Measurements from ENCODE around the gene ITLN1.
"Not testable (repeated sequence)": the region's sequence is repeated elsewhere in the genome, so short reads cannot be mapped to it uniquely, and the experiment has no call there.

ITLN1 gene

DNA sequence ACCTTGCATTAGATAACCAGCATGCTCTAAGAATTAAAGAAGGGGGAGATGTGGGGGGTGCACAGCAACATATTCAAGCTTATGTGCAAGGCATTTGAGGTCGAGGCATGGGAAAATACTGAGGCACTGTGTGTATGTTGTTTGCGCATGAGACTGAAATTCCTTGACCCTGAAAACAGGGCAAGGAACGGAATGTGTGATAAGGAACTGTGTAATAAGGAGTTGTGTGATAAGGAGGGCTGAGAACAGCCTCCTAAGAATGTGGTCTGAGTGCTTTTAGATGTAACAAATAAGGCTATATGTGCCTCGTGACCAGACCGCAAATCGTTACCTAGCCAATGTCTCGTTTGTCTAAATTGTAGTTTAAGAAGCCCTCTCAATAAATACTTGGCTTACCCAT, 26.5 kb upstream of the ITLN1 start:
- Mint-ChIP-seq H3K27ac (no peak overlapping the region), H3K36me3 (ENCODE audit: low read depth) (no peaks in the 10 kb centered on the region), H3K4me3 (no peak overlapping the region), H3K27me3 (ENCODE audit: low read depth) (no peaks in the 10 kb centered on the region), H3K9me3 (no peaks in the 10 kb centered on the region), H3K4me1 (no peaks in the 10 kb centered on the region)
- TF ChIP-seq, protein P1, sequence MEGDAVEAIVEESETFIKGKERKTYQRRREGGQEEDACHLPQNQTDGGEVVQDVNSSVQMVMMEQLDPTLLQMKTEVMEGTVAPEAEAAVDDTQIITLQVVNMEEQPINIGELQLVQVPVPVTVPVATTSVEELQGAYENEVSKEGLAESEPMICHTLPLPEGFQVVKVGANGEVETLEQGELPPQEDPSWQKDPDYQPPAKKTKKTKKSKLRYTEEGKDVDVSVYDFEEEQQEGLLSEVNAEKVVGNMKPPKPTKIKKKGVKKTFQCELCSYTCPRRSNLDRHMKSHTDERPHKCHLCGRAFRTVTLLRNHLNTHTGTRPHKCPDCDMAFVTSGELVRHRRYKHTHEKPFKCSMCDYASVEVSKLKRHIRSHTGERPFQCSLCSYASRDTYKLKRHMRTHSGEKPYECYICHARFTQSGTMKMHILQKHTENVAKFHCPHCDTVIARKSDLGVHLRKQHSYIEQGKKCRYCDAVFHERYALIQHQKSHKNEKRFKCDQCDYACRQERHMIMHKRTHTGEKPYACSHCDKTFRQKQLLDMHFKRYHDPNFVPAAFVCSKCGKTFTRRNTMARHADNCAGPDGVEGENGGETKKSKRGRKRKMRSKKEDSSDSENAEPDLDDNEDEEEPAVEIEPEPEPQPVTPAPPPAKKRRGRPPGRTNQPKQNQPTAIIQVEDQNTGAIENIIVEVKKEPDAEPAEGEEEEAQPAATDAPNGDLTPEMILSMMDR (IDR thresholded peaks at IDR 0.05; ENCODE audit: unreplicated experiment in 3 of 3): no peak

DNA sequence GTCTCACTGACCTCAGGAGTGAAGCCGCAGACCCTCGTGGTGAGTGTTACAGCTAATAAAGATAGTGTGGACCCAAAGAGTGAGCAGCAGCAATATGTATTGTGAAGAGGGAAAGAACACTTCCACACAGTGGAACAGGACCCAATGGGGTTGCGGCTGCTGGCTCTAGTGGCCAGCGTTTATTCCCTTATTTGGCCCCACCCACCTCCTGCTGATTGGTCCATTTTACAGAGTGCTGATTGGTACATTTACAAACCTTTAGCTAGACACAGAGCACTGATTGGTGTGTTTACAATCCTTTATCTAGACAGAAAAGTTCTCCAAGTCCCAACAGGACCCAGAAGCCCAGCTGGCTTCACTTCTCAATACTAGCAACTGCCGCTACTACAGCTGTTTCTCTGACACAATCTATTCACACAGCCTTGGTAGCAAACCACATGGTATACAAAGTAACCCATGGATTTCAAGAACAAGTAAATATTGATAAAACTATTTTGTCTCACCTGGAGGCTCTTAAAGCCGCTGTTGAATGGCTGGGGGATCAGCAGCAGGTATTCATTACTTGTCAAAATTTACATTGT, 25.3 kb upstream of the ITLN1 start:
- Mint-ChIP-seq H3K27me3 (ENCODE audit: low read depth) (no peaks in the 10 kb centered on the region), H3K4me3 (no peak overlapping the region), H3K27ac (no peak overlapping the region), H3K9me3 (no peaks in the 10 kb centered on the region), H3K36me3 (ENCODE audit: low read depth) (no peaks in the 10 kb centered on the region), H3K4me1 (no peaks in the 10 kb centered on the region)
- TF ChIP-seq, protein P1 (IDR thresholded peaks at IDR 0.05; ENCODE audit: unreplicated experiment in 3 of 3): no peak

DNA sequence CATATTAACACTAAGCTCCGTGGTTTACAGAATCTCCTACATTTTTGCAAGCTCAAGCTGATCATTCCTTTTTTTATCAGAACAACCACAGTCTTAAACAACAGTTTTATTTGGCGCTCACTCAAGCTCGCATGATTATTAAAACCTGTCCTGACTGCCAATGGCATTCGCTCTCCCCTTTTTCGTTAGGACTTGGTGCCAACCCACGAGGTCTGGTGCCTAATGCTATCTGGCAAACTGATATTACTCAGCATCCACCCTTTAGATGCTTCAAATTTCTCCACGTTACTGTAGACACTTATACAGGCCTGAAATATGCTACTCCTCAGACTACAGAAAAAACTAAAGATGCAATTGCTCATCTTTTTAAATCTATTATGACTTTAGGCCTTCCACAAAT, 23.0 kb upstream of the ITLN1 start:
- Mint-ChIP-seq H3K27ac (no peak overlapping the region), H3K36me3 (ENCODE audit: low read depth) (no peaks in the 10 kb centered on the region), H3K27me3 (ENCODE audit: low read depth) (no peaks in the 10 kb centered on the region), H3K9me3 (no peaks in the 10 kb centered on the region), H3K4me1 (no peaks in the 10 kb centered on the region), H3K4me3 (no peak overlapping the region)
- TF ChIP-seq, protein P1 (IDR thresholded peaks at IDR 0.05; ENCODE audit: unreplicated experiment in 3 of 3): no peak

DNA sequence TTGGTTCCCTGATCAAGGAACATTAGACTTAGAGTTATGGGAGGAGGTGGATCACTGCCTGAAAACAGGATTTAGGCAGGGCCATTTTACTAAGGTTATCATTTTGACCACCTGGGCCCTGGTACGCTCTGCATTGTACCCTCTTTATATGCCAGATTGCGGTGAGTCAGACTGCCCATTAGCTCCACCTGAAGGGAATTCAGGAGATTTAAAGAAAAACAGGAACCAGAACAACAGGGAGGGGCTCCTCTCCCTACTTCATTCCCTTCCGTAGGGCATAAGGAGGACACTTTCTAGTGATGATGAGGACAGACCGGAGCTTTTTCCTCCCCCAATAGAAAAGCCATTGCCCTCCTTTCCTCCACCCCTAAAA, 20.6 kb upstream of the ITLN1 start:
- H3K27ac Mint-ChIP-seq: no peak overlapping the region
- H3K9me3 Mint-ChIP-seq: no peaks in the 10 kb centered on the region
- H3K27me3 Mint-ChIP-seq (ENCODE audit: low read depth): peaks cover 12% of the 10 kb centered on the region
- H3K36me3 Mint-ChIP-seq (ENCODE audit: low read depth): no peaks in the 10 kb centered on the region
- H3K4me3 Mint-ChIP-seq: no peak overlapping the region
- no peaks in the 10 kb centered on the region for H3K4me1 Mint-ChIP-seq
- TF ChIP-seq, protein P1 (IDR thresholded peaks at IDR 0.05; ENCODE audit: unreplicated experiment in 3 of 3): no peak

DNA sequence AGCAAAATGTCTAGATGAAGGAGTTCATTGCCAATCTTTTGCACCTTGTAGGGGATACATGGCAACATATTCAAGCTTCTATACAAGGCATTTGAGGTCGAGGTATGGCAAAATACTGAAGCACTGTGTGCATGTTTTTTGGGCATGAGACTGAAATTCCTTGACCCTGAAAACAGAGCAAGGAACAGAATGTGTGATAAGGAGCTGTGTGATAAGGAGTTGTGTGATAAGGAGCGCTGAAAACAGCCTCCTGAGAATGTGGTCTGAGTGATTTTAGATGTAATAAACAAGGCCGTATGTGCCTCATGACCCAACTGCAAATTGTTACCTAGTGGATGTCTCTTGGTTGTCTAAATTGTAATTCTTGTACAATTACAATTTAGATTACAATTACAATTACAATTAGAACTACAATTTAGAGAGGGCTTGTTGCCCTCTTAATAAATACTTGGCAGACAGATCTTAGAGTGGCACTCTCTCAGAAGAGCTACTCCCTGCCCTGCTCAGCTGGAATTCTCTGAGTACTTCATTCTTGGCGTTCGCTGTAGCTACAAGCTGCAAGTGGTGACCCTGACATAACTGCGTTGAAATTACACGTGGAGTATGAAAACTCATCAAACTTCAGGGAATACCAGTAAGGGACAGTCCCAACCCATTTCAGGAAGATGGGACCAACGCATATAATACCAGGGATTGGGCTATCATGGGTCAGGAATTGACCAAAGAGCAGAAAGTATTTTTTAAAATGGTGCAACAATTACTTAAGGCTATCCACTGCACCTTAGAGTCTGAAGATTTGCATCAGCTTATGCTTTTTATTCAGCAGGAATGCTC, 20.0 kb upstream of the ITLN1 start:
- H3K4me1 Mint-ChIP-seq: no peaks in the 10 kb centered on the region
- H3K9me3 Mint-ChIP-seq: peaks cover 3% of the 10 kb centered on the region
- no peak overlapping the region for H3K27ac Mint-ChIP-seq
- H3K36me3 Mint-ChIP-seq (ENCODE audit: low read depth): no peaks in the 10 kb centered on the region
- TF ChIP-seq, protein P1 (IDR thresholded peaks at IDR 0.05; ENCODE audit: unreplicated experiment in 3 of 3): no peak
- peaks cover 12% of the 10 kb centered on the region for H3K27me3 Mint-ChIP-seq (ENCODE audit: low read depth)
- H3K4me3 Mint-ChIP-seq: no peak overlapping the region

DNA sequence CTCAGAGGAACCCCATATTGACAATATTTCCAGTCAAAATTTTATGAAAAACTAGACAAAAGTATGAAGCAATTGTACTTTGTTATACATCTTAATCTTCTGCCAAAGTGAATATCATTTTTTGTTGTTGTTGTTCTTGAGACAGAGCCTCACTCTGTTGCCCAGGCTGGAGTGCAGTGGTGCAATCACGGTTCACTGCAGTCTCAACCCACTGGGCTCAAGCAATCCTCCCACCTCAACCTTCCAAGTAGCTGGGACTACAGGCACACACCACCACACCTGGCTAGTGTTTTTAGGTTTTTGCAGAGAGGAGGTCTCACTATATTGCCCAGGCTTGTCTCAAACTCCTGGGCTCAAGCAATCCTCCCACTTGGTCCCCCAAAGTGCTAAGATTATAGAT, 17.3 kb upstream of the ITLN1 start:
- H3K9me3 Mint-ChIP-seq; H3K36me3 Mint-ChIP-seq (ENCODE audit: low read depth); H3K4me3 Mint-ChIP-seq; H3K27ac Mint-ChIP-seq; H3K4me1 Mint-ChIP-seq: not testable (repeated sequence)
- peaks cover 16% of the 10 kb centered on the region for H3K27me3 Mint-ChIP-seq (ENCODE audit: low read depth)

All from nephron (organoid).